K562 treated with DMSO at 1 percent for 12 hours (cell line): Measurements from ENCODE around the gene CDC42. TPM values are rescaled to one million over a fixed set of nuclear protein-coding genes. Genes with fewer than 3 reads are reported as not detected.

Experiments
- total RNA-seq: library from RNA; unstranded; fragments of 300-600 nt; gene quantifications from 2 replicates; pipeline ENCODE4 v1.2.3, GENCODE V29; 2022; ENCODE audit not compliant: insufficient read depth

Gene CDC42
- total RNA-seq, result 78.9 and 146 TPM in 2 replicates

DNA sequence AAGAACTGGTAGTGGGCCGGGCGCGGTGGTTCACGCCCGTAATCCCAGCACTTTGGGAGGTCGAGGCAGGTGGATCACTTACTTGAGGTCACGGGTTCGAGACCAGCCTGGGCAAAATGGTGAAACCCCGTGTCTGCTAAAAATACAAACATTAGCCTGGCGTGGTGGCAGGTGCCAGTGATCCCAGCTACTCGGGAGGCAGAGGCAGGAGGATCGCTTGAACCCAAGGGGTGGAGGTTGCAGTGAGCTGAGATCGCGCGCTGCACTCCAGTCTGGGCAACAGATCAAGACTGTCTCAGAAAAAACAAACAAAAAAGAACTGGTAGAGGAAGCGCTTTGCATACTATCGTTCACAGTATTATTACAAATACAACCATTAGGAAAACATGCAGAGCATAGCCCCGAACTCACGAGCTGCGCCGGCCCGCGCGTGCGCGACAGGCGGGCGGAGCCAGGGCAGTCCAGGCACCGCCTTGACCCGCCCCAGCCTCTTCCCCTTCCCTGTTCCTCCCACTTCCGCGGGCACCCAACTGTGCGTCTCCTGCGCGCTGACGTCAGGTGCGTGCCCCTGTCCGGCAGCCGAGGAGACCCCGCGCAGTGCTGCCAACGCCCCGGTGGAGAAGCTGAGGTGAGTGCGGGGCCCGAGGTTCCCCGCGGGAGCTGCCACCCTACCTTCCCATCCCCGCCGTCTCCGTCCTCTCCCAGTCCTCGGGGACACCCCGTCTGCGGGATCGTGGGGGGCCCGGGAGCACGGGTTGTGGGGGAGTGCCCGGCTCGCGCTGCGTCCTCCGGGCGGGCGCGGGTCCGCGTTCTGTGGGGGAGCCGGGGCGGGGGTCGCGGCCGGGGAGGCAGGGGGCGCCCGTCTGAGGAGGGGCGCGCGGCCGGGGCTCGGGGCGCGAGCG lies at the start of gene CDC42:
Gene CDC42, plus strand, starts transcription at position 595 of the 902 bp plus-strand sequence. CDS start 25,770 bp downstream, outside the sequence.

Other genes starting within 250 kb of the CDC42 start
- 0.48 TPM in 1 of 2 replicates, not detected in the other for gene LDLRAD2, start 240.4 kb upstream of the CDC42 start, total RNA-seq
- 37.2 and 91.8 TPM in 2 replicates for gene HSPG2, start 115.4 kb upstream of the CDC42 start, total RNA-seq
- gene CELA3B, start 75.7 kb upstream of the CDC42 start, total RNA-seq, result not detected in 2 replicates
- not detected in 2 replicates for gene CELA3A, start 51.1 kb upstream of the CDC42 start, total RNA-seq
- gene WNT4, start 90.4 kb downstream of the CDC42 start, total RNA-seq, result not detected in 2 replicates